HCT116 (cell line): Measurements from ENCODE around the gene FAM114A1. TPM values are rescaled to one million over a fixed set of nuclear protein-coding genes. Genes with fewer than 3 reads are reported as not detected.

Experiments used
- ATAC-seq: fragments of 200-7000 bp; cut with Tn5 transposase; 2 replicates; pipeline ENCODE4 v1.9.1; 2020; ENCODE audit warnings: mild to moderate bottlenecking, moderate library complexity
- BruUV-seq: library from RNA; stranded (reverse); fragments of 400-500 nt; replicated peaks from 2 replicates; lab custom pipeline; 2021; lab: Mats Ljungman, UMichigan
- CTCF ChIA-PET: fragments of 300-600 bp; sonication (Branson Sonifier 250); formaldehyde crosslinking; loops from one replicate; lab custom pipeline; 2021; ENCODE audit warnings: antibody characterized with exemption; lab: Charles Lee
- POLR2A ChIA-PET: fragments of 300-600, 350-600 bp; sonication (Branson Sonifier 250); formaldehyde crosslinking; loops from one replicate; lab custom pipeline; 2021; ENCODE audit warnings: antibody characterized with exemption; lab: Charles Lee
- RAD21 ChIA-PET, 2 experiments: fragments of 300-600 bp; sonication (Branson Sonifier 250); formaldehyde crosslinking; loops; one replicate each; lab custom pipeline; 2023; ENCODE audit warnings: low total read pairs in 2 of 2; ENCODE audit not compliant: uncharacterized antibody in 2 of 2, unreplicated experiment in 2 of 2, low non-redundant PET in 1 of 2; lab: Charles Lee
- DNase-seq: peaks from one replicate; pipeline ENCODE4 v3.0.0-alpha.2; 2010; ENCODE audit warnings: low read depth, low spot score
- H2AFZ ChIP-seq: fragments of 200-600 bp; shearing (Covaris generic), sonication (generic); 2 replicates; pipeline ENCODE4 v1.6.1; 2017; ENCODE audit warnings: low read depth, mixed run types, mixed read lengths, antibody characterized with exemption, low read length; ENCODE audit not compliant: poor library complexity, severe bottlenecking
- H3K27ac ChIP-seq: 2 replicates; pipeline ENCODE4 v1.5.1; 2012; ENCODE audit warnings: low read depth, low read length
- H3K27me3 ChIP-seq: fragments of 200-600 bp; sonication (generic); 2 replicates; pipeline ENCODE4 v1.6.1; 2016; ENCODE audit warnings: mixed run types, low read length, mixed read lengths; ENCODE audit not compliant: insufficient read depth
- H3K36me3 ChIP-seq, 2 experiments: fragments of 200-500 bp in 1 of 2; fragments of 200-600 bp in 1 of 2; sonication (Bioruptor generic) in 1 of 2; sonication (generic) in 1 of 2; 2 replicates each; pipeline versions ENCODE4 v1.5.1 to v1.6.1; 2014 to 2016; ENCODE audit warnings: low read length in 2 of 2, inconsistent platforms in 1 of 2, mixed read lengths in 1 of 2, mixed run types in 1 of 2; ENCODE audit not compliant: insufficient read depth in 2 of 2, control insufficient read depth in 1 of 2
- H3K4me1 ChIP-seq, 2 experiments: fragments of 200-600 bp in 1 of 2; sonication (generic) in 1 of 2; 2 replicates each; pipeline versions ENCODE4 v1.5.1 to v1.6.1; 2012 to 2017; ENCODE audit warnings: low read length in 2 of 2, inconsistent platforms in 1 of 2, mild to moderate bottlenecking in 1 of 2, mixed read lengths in 1 of 2, mixed run types in 1 of 2, moderate library complexity in 1 of 2; ENCODE audit not compliant: insufficient read depth in 2 of 2, control insufficient read depth in 1 of 2
- H3K4me2 ChIP-seq: fragments of 200-600 bp; sonication (generic); 2 replicates; pipeline ENCODE4 v1.6.1; 2017; ENCODE audit warnings: mixed run types, low read length, mixed read lengths
- H3K4me3 ChIP-seq, 2 experiments: fragments of 200-600 bp in 1 of 2; sonication (generic) in 1 of 2; replicated peaks in 1 of 2; 2 replicates each; pipeline ENCODE4 v1.5.1; 2011 to 2016; ENCODE audit warnings: low read length in 2 of 2, control low read depth in 1 of 2, low read depth in 1 of 2, mild to moderate bottlenecking in 1 of 2, mixed read lengths in 1 of 2, mixed run types in 1 of 2
- H3K79me2 ChIP-seq: fragments of 200-600 bp; sonication (generic); 2 replicates; pipeline ENCODE4 v1.6.1; 2017; ENCODE audit warnings: mild to moderate bottlenecking, mixed run types, low read length, moderate library complexity, mixed read lengths; ENCODE audit not compliant: insufficient read depth
- H3K9ac ChIP-seq: fragments of 200-600 bp; sonication (generic); 2 replicates; pipeline ENCODE4 v1.6.1; 2016; ENCODE audit warnings: low read length, mixed read lengths
- H3K9me2 ChIP-seq: fragments of 200-600 bp; sonication (generic), shearing (Covaris generic); 2 replicates; pipeline ENCODE4 v1.6.1; 2017; ENCODE audit warnings: mixed run types, mild to moderate bottlenecking, moderate library complexity; ENCODE audit not compliant: insufficient read depth
- H3K9me3 ChIP-seq, 2 experiments: fragments of 200-500 bp in 1 of 2; fragments of 200-600 bp in 1 of 2; sonication (Bioruptor generic) in 1 of 2; sonication (generic) in 1 of 2; 2 replicates each; pipeline ENCODE4 v1.6.1; 2014 to 2017; ENCODE audit warnings: low read length in 2 of 2, mixed read lengths in 2 of 2, inconsistent platforms in 1 of 2, low read depth in 1 of 2, mild to moderate bottlenecking in 1 of 2, mixed run types in 1 of 2, moderate library complexity in 1 of 2; ENCODE audit not compliant: control insufficient read depth in 1 of 2, insufficient read depth in 1 of 2
- H4K20me1 ChIP-seq: fragments of 200-600 bp; sonication (generic), shearing (Covaris generic); 2 replicates; pipeline ENCODE4 v1.6.1; 2017; ENCODE audit warnings: mixed run types, mild to moderate bottlenecking, moderate library complexity; ENCODE audit not compliant: insufficient read depth
- ATF3 ChIP-seq: IDR thresholded peaks from 2 replicates; pipeline ENCODE4 v1.6.1; 2012
- CTCF ChIP-seq, 3 experiments: fragments of 200-600 bp in 1 of 3; sonication (generic) in 1 of 3; IDR thresholded peaks in 2 of 3; conservative IDR thresholded peaks in 1 of 3; 2 replicates each; pipeline ENCODE4 v1.5.1; 2012 to 2017; ENCODE audit warnings: low read depth in 2 of 3, low read length in 2 of 3, antibody characterized with exemption in 1 of 3, borderline replicate concordance in 1 of 3, control low read depth in 1 of 3, mild to moderate bottlenecking in 1 of 3, mixed read lengths in 1 of 3, mixed run types in 1 of 3, moderate library complexity in 1 of 3; ENCODE audit not compliant: insufficient read depth in 1 of 3
- EGR1 ChIP-seq: IDR thresholded peaks from 2 replicates; pipeline ENCODE4 v1.6.1; 2012; ENCODE audit warnings: low read depth
- ELF1 ChIP-seq: IDR thresholded peaks from 2 replicates; pipeline ENCODE4 v1.6.1; 2012; ENCODE audit warnings: low read depth, borderline replicate concordance
- JUND ChIP-seq: IDR thresholded peaks from 2 replicates; pipeline ENCODE4 v1.6.1; 2012
- POLR2A ChIP-seq: IDR thresholded peaks from 2 replicates; pipeline ENCODE4 v1.7.0; 2011; ENCODE audit warnings: borderline replicate concordance; ENCODE audit not compliant: insufficient read depth, insufficient read length; ENCODE audit errors: extremely low read depth
- RAD21 ChIP-seq: IDR thresholded peaks from 2 replicates; pipeline ENCODE4 v1.6.1; 2012; ENCODE audit warnings: low read depth, mild to moderate bottlenecking
- REST ChIP-seq: IDR thresholded peaks from 2 replicates; pipeline ENCODE4 v1.6.1; 2012; ENCODE audit warnings: low read depth
- SIN3A ChIP-seq: IDR thresholded peaks from 2 replicates; pipeline ENCODE4 v1.6.1; 2012; ENCODE audit warnings: low read depth
- SP1 ChIP-seq: IDR thresholded peaks from 2 replicates; pipeline ENCODE4 v1.6.1; 2012; ENCODE audit warnings: low read depth
- TCF7L2 ChIP-seq: IDR thresholded peaks from 2 replicates; pipeline ENCODE4 v1.7.0; 2011; ENCODE audit warnings: borderline replicate concordance, inconsistent platforms; ENCODE audit not compliant: insufficient read depth, insufficient read length; ENCODE audit errors: extremely low read depth
- ZBTB33 ChIP-seq: IDR thresholded peaks from 2 replicates; pipeline ENCODE4 v1.6.1; 2011; ENCODE audit warnings: mild to moderate bottlenecking, low read length, moderate library complexity; ENCODE audit not compliant: insufficient replicate concordance; ENCODE audit errors: extremely low read depth
- ZFX ChIP-seq: fragments of 450-650 bp; IDR thresholded peaks from 2 replicates; pipeline ENCODE4 v1.6.1; 2017
- ZNF274 ChIP-seq: fragments of 200-500 bp; sonication (Bioruptor generic); IDR thresholded peaks from 2 replicates; pipeline ENCODE4 v1.6.1; 2014; ENCODE audit warnings: mild to moderate bottlenecking, low read depth, low read length, inconsistent platforms
- intact Hi-C: fragments of 100-400 bp; cut with micrococcal nuclease; formaldehyde crosslinking; loops from 2 replicates; pipeline ENCODE4 v1.10.0; 2022
- total RNA-seq: library from RNA; stranded (reverse); gene quantifications from one replicate; pipeline ENCODE4 v1.2.1, GENCODE V29; 2021; ENCODE audit not compliant: unreplicated experiment

Gene FAM114A1
- total RNA-seq, 1 experiment from 2014 or later = 35.6 TPM

- H3K36me3 ChIP-seq = peaks cover 0 to 2% of the 10 kb centered on the region in 2 experiments; a peak in 1 of 4 replicates
These were observed 56.7 kb downstream of the FAM114A1 start for GRCh38 chr4:38924353-38924752.

More at GRCh38 chr4:38924353-38924752, 56.7 kb downstream of the FAM114A1 start:
- no peak for ATAC-seq
- H3K4me3 ChIP-seq = no peak overlapping the region
- H3K9ac ChIP-seq = no peak overlapping the region
- no TSS peak for BruUV-seq
- H2AFZ ChIP-seq = no peak overlapping the region
- no peaks in the 10 kb centered on the region for H3K9me3 ChIP-seq
- ChIA-PET CTCF (no interaction called here), POLR2A (no interaction called here)
- no peak overlapping the region for H3K27ac ChIP-seq
- intact Hi-C loops = no loop called here
- TF ChIP-seq TCF7L2 = no peak
- no peak for TF ChIP-seq REST
- no peak for TF ChIP-seq JUND
- TF ChIP-seq SP1 = no peak
- no peak for TF ChIP-seq ZFX
- no peak for TF ChIP-seq SIN3A
- TF ChIP-seq EGR1 = no peak
- TF ChIP-seq POLR2A = no peak
- TF ChIP-seq ZNF274 = no peak
- TF ChIP-seq ZBTB33 = no peak
- TF ChIP-seq CTCF (IDR thresholded peaks at IDR 0.05 in 2 of 3, conservative IDR thresholded peaks at IDR 0.05 in 1 of 3; ENCODE audit: borderline replicate concordance in 1 of 3, insufficient read depth in 1 of 3, low read depth in 2 of 3, low read length in 2 of 3) = no peak
- no peak for TF ChIP-seq ELF1
- TF ChIP-seq RAD21 = no peak
- no peak for TF ChIP-seq ATF3
- TF ChIP-seq, all 23 proteins: peak for 0
- H4K20me1 ChIP-seq = no peaks in the 10 kb centered on the region
- no peaks in the 10 kb centered on the region for H3K4me1 ChIP-seq
- no peaks in the 10 kb centered on the region for H3K27me3 ChIP-seq
- RAD21 ChIA-PET = no interaction called here
- no peak for DNase-seq
- no peaks in the 10 kb centered on the region for H3K9me2 ChIP-seq
- H3K4me2 ChIP-seq = no peak overlapping the region
- no peaks in the 10 kb centered on the region for H3K79me2 ChIP-seq
